MM.1S (cell line): ENCODE results near the gene PARVA.

ENCODE experiments used
- CTCF ChIP-seq: fragments of 300-600 bp; sonication (generic); IDR thresholded peaks from 2 replicates; pipeline ENCODE4 v1.5.1; 2016; ENCODE audit warnings: antibody characterized with exemption, low read length, mixed read lengths
- EZH2 ChIP-seq: fragments of 300-600 bp; sonication (generic); optimal IDR thresholded peaks from 2 replicates; pipeline ENCODE3; 2017; ENCODE audit warnings: low read depth, mild to moderate bottlenecking, antibody characterized with exemption, low read length, mixed read lengths

GRCh38 chr11:12529793-12530192 lies 152.4 kb downstream of the PARVA start:
- TF ChIP-seq CTCF (no peak), EZH2 (no peak)
